NB4 (cell line): ENCODE data around the gene CSF2.

Source experiments
- MAX ChIP-seq: IDR thresholded peaks from 2 replicates; pipeline ENCODE4 v1.6.1; 2011; ENCODE audit warnings: low read depth, low read length
- MYC ChIP-seq: IDR thresholded peaks from 2 replicates; pipeline ENCODE4 v1.6.1; 2011; ENCODE audit warnings: low read depth, low read length
- POLR2A ChIP-seq: IDR thresholded peaks from 2 replicates; pipeline ENCODE4 v1.6.1; 2011; ENCODE audit warnings: mild to moderate bottlenecking; ENCODE audit not compliant: insufficient read length; ENCODE audit errors: extremely low read depth
- TF ChIP-seq, protein P1 (sequence below): IDR thresholded peaks from one replicate; pipeline ENCODE4 v1.5.1; 2012; ENCODE audit warnings: low read depth, low read length

DNA sequence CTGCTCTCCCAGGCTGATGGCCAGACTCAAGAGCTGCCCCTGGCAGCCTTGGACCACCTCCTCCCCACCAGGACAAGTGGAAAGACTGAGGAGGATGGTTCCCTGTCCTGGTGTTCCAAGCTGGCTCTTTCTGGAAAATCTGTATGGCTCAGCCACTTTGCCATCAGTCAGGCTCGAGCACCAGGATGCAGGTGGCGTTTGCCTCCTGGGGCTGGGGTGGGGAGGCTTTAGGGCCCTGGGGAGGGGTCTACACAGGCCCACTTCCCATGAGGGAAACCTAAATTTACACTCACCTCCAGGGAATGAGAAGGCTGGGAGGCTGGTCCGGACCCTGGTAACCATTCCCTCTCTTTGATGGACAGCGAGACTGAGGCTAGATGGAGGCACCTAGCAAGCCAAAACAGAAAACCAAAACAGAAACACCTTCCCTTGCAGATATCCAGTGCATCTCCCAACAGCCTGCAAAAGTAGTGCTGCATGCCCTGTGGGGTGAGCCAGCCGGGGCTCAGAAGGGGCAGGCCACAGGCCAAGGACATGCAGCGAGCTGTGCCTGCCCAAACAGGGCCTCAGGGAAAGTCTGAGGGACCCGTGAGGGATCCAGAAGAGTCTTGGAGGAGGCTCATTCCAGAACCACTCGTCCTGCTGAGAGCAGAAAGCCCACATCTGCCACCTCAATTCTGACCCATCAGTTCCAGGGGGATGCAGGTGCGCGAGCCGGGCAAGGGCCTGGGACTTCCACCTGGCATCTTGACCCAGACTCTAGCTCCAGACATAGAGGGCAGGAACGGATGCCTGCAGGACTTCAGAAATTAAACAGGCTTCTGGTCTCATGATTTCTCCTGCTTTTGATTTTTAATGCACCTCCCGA, 5.4 kb upstream of the CSF2 start:
- TF ChIP-seq MAX (no peak), POLR2A (no peak), MYC (no peak)
- TF ChIP-seq, protein P1, sequence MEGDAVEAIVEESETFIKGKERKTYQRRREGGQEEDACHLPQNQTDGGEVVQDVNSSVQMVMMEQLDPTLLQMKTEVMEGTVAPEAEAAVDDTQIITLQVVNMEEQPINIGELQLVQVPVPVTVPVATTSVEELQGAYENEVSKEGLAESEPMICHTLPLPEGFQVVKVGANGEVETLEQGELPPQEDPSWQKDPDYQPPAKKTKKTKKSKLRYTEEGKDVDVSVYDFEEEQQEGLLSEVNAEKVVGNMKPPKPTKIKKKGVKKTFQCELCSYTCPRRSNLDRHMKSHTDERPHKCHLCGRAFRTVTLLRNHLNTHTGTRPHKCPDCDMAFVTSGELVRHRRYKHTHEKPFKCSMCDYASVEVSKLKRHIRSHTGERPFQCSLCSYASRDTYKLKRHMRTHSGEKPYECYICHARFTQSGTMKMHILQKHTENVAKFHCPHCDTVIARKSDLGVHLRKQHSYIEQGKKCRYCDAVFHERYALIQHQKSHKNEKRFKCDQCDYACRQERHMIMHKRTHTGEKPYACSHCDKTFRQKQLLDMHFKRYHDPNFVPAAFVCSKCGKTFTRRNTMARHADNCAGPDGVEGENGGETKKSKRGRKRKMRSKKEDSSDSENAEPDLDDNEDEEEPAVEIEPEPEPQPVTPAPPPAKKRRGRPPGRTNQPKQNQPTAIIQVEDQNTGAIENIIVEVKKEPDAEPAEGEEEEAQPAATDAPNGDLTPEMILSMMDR, result no peak
